ENCODE data around the gene TRIM33.
"Not testable (repeated sequence)": the region's sequence is repeated elsewhere in the genome, so short reads cannot be mapped to it uniquely, and the experiment has no call there.

Gene TRIM33

DNA sequence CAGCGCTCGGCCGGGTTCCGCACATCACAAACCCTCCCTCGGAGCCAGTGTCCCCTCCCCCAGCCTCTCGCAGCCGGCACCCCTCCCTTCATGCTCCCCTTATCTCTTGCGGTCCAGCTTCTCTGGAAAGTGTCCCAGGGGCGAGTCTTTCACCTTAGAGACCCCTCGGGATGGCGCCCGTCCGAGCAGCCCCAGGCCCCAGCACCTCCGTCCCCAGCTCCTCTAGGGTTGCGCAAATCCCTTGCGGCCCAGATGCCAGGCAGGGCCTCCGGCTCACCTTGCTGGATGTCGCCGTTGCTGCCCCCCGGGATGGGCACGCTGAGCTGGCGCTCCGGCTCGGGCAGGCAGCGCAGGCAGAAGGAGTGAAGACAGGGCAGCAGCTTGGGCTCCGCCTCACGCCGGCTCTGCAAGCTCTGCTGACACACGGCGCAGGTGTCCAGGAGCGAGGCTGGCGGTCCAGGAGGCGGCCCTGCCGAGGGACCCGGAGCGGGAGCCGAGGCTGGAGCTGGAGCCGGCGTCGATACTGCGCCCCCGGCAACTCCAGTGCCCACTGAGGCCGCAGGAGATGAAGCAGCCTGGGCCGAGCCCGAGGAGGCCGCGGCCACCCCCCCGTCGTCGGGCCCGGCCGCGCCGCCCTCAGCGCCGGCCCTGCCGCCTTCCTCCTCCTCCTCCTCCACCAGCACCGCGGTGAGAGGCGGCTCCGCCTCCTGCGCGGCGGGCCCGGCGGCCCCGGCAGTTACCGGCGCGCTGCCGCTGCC, 550 bp downstream of the TRIM33 start:
- DNase-seq (ENCODE audit: low read depth): no peak

DNA sequence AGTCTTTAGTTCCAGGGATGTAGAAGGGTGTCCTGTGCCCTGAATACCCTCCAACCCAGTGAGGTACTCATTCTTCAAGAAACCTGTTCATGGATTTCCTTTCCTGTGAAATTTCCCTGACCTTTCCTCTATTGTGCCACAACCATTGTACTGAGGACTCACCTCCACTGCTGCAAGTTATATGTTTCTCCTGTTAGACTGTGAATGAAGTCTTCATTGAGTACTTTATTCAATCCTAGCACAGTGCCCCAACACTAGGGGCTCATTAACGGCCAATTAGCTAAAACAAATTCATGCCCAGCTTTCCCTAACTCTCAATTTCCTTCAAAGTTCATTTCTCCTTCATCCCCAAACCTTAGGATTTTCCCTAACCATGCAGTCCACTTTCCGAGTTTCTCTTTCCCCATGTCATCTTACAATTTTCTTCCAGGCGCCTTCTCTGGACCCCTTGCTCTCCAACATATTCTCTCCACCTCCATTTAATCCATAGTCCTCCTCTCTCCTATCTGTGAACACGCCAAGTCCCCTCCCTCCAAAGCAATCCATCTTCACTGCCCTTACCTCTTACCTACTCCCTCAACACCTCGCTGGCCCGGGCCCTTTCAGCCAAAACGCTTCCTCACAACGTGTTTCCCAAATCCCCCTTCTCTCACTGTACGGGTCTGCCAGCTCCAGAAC, 1.3 kb downstream of the TRIM33 start:
- no peak for DNase-seq (ENCODE audit: low read depth)

- no peak for DNase-seq (ENCODE audit: low read depth)
Observed at GRCh38 chr1:114508386-114508898, 2.6 kb downstream of the TRIM33 start.

- DNase-seq (ENCODE audit: low read depth): no peak
Observed at GRCh38 chr1:114507513-114507912, 3.5 kb downstream of the TRIM33 start.

- DNase-seq (ENCODE audit: low read depth): no peak
Observed at GRCh38 chr1:114505148-114505561, 5.8 kb downstream of the TRIM33 start.

GRCh38 chr1:114503916-114504422, 7.0 kb downstream of the TRIM33 start:
- DNase-seq (ENCODE audit: low read depth): no peak

- no peak for DNase-seq (ENCODE audit: low read depth)
Observed at GRCh38 chr1:114502080-114502479, 8.9 kb downstream of the TRIM33 start.

DNA sequence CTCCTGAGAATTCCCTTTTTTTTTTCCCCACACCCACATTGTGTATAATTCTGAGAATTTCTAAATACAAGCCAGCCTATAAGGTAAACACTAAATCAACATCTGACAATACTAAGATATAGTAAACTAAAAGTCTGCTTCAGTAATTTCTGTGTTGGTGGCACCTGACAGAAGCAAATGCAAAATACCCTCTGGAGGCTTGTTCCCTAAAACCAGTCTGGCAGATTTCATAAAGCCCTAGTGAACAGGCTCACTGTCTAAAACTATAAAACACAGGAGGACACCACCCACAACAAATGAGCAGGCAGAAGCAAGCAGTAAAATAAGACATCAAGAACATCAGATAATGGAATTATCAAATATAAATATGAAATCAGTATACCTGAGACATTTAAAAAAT, 11.5 kb downstream of the TRIM33 start:
- no peak for DNase-seq (ENCODE audit: low read depth)

GRCh38 chr1:114496089-114496488, 14.9 kb downstream of the TRIM33 start:
- no peak for DNase-seq (ENCODE audit: low read depth)

DNA sequence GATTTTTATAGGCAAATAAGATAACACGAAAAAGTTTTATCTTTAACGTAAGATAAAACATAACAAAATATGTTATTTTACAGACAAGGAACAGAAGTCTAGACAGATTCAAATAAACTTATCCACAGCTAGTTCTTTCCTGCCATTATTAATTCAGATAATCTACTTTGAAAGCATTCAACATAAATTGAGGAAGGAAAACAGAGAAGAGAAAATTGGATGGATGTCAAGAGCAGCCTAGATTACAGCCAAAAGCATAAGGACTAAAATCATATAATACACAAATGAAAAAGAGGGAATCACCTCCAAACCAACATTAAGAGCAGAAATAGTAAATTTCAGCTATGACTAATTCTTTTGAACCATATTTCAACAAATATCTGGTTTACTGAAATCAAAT, 15.5 kb downstream of the TRIM33 start:
- DNase-seq (ENCODE audit: low read depth): no peak

DNA sequence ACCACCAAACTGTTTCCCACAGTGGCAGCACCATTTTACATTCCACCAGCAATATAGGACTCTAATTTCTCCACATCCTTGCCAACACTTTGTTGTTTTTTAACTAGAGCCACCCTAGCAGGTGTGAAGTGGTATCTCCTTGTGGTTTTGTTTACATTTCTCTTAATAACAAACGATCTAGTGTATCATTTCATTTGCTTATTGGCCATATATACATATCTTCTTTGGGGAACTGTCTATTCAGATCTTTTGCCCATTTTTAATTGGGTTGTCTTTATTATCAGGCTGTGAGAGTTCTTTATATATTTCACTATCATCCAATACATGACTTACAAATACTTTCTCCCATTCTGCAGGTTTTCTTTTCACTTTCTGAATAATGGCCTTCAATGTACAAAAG, 18.0 kb downstream of the TRIM33 start:
- no peak for DNase-seq (ENCODE audit: low read depth)

- DNase-seq (ENCODE audit: low read depth): no peak
Observed at GRCh38 chr1:114490274-114490693, 20.7 kb downstream of the TRIM33 start.

GRCh38 chr1:114488739-114489138, 22.3 kb downstream of the TRIM33 start:
- DNase-seq (ENCODE audit: low read depth): no peak

DNA sequence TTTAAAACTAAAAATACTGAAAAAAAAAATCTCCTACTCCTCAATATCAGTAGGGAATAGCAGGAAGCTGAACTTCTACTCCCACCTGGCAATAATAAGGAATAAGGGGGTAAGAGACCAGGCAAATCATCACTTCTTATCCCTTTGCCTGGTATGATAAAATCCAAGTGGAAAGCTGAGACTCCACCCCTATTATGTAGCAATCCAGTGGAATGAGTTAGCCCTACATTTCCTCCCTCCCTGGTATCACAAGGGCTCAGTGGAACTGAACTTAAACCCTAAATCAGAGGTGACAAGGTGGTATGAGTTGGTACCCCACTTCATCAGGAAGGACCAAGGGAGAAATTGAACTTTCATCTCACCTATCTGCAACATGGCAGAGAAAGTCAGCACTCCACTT, 25.7 kb downstream of the TRIM33 start:
- no peak for DNase-seq (ENCODE audit: low read depth)

DNA sequence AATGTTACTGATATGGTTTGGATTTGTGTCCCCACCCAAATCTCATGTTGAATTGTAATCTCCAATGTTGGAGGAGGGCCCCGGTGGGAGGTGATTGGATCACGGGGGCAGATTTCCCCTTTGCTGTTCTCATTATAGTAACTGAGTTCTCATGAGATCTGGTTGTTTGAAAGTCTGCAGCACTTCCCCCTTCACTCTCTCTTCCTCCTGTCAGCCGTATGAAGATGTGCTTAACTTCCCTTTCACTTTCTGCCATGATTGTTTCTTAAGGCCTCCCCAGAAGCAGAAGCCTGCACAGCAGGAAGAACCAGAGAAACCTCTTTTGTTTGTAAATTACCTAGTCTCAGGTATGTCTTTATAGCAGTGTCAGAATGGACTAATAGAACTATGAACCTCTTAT, 28.4 kb downstream of the TRIM33 start:
- DNase-seq (ENCODE audit: low read depth): no peak

GRCh38 chr1:114479636-114480035, 31.4 kb downstream of the TRIM33 start:
- DNase-seq (ENCODE audit: low read depth): not testable (repeated sequence)

DNA sequence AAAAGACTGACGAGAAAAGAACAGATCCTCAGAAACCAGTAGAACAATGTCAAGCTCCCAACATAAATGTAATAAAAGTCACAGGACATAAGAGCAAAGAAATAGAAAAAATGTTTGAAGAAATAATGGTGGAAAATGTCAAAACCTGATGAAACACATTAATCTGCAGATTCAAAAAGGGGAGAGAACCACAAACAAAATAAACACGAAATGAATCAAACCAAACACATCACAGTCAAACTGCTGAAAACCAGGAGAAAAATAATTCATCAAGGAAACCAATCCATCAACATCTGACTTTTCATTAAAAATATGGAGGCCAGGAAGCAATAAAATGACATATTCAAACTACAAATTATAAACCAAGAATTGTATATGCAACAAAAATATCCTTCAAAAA, 31.9 kb downstream of the TRIM33 start:
- no peak for DNase-seq (ENCODE audit: low read depth)

- DNase-seq (ENCODE audit: low read depth): no peak
Observed at GRCh38 chr1:114473796-114474195, 37.2 kb downstream of the TRIM33 start.

DNA sequence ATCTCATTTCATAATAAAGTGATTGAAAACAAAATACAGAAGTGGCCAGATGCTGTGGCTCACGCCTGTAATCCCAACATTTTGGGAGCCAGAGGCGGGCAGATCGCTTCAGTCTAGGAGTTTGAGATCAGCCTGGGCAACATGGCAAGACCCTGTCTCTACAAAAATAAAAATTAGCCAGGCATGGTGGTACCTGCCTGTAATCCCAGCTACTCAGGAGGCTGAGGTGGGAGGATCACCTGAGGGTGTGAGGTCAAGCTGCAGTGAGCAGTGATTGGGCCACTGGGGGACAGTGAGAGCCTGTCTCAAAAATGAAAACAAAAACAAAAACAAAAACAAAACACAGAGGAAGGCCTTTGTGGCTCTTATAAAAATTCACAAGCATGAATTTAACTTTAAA, 38.6 kb downstream of the TRIM33 start:
- DNase-seq (ENCODE audit: low read depth): no peak

GRCh38 chr1:114470681-114471080, 40.3 kb downstream of the TRIM33 start:
- no peak for DNase-seq (ENCODE audit: low read depth)

GRCh38 chr1:114468710-114469468, 42.1 kb downstream of the TRIM33 start:
- no peak for DNase-seq (ENCODE audit: low read depth)

DNA sequence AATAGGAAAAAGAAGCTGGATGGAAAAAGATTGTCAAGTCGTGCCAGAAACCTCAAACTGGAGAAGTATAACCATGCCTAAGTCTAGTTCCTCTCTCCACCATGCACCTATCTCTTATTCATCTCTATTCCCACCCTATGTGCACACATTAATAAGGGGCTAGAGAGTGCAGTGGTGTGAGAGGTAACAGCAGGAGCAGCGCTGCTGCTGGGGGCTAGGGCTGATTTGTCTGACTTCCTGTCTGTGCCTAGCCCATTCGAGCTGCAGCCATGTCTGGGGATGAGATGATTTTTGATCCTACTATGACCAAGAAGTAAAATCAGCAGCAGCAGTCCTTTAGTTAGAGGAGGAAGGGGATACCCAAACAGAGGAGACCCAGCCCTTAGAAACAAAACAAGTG, 43.0 kb downstream of the TRIM33 start:
- no peak for DNase-seq (ENCODE audit: low read depth)

GRCh38 chr1:114467491-114467890, 43.5 kb downstream of the TRIM33 start:
- no peak for DNase-seq (ENCODE audit: low read depth)
